ENCODE results near the gene SPATA31D1.

The SPATA31D1 gene

GRCh38 chr9:82036086-82036485, 47.5 kb downstream of the SPATA31D1 start:
- H3K4me3 ChIP-seq (ENCODE audit: low read depth, low read length) = no peak overlapping the region
- TF ChIP-seq CTCF (conservative IDR thresholded peaks at IDR 0.05; ENCODE audit: low read depth, low read length) = no peak
- DNase-seq (ENCODE audit: low read depth) = no peak

GRCh38 chr9:82037126-82037525, 48.6 kb downstream of the SPATA31D1 start:
- TF ChIP-seq CTCF (conservative IDR thresholded peaks at IDR 0.05; ENCODE audit: low read depth, low read length) = no peak
- peak; percentile 10 for DNase-seq (ENCODE audit: low read depth)
- H3K4me3 ChIP-seq (ENCODE audit: low read depth, low read length) = no peak overlapping the region

GRCh38 chr9:82038897-82039296, 50.3 kb downstream of the SPATA31D1 start:
- H3K4me3 ChIP-seq (ENCODE audit: low read depth, low read length) = no peak overlapping the region
- DNase-seq (ENCODE audit: low read depth) = no peak
- no peak for TF ChIP-seq CTCF (conservative IDR thresholded peaks at IDR 0.05; ENCODE audit: low read depth, low read length)

Data from choroid plexus epithelial cell (primary cell).